Activated CD4-positive, alpha-beta T cell treated with anti-CD3 and anti-CD28 coated beads, Interleukin-2, amount 10 ng/mL, durations not matched to agents 24 days and 14 days (primary cell): ENCODE results near the gene UBE2H. TPM values are rescaled to one million over a fixed set of nuclear protein-coding genes. Genes with fewer than 3 reads are reported as not detected.
"Not testable (repeated sequence)": the region's sequence is repeated elsewhere in the genome, so short reads cannot be mapped to it uniquely, and the experiment has no call there.

ENCODE experiments used
- DNase-seq: peaks from one replicate; pipeline ENCODE4 v3.0.0; 2022
- H3K27ac Mint-ChIP-seq: one replicate; pipeline ENCODE4 v1.8.0; 2022; ENCODE audit warnings: mild to moderate bottlenecking, mixed read lengths
- H3K27me3 Mint-ChIP-seq: one replicate; pipeline ENCODE4 v1.8.0; 2022; ENCODE audit warnings: mixed read lengths
- H3K36me3 Mint-ChIP-seq: one replicate; pipeline ENCODE4 v1.8.0; 2022; ENCODE audit warnings: low read depth, mild to moderate bottlenecking, mixed read lengths
- H3K4me1 Mint-ChIP-seq: one replicate; pipeline ENCODE4 v1.8.0; 2021; ENCODE audit warnings: mixed read lengths
- H3K4me3 Mint-ChIP-seq: one replicate; pipeline ENCODE4 v1.8.0; 2022; ENCODE audit warnings: mild to moderate bottlenecking, moderate library complexity, mixed read lengths
- H3K9me3 Mint-ChIP-seq: one replicate; pipeline ENCODE4 v1.8.0; 2021; ENCODE audit warnings: mixed read lengths
- intact Hi-C: fragments of 100-400 bp; cut with micrococcal nuclease; formaldehyde crosslinking; loops from one replicate; pipeline ENCODE4 v1.15.1; 2023
- total RNA-seq: library from RNA; stranded (reverse); gene quantifications from 2 replicates; pipeline ENCODE4 v1.2.3, GENCODE V29; 2022

The UBE2H gene
- total RNA-seq, 1 donor from 2014 or later: 21.7 TPM

DNA sequence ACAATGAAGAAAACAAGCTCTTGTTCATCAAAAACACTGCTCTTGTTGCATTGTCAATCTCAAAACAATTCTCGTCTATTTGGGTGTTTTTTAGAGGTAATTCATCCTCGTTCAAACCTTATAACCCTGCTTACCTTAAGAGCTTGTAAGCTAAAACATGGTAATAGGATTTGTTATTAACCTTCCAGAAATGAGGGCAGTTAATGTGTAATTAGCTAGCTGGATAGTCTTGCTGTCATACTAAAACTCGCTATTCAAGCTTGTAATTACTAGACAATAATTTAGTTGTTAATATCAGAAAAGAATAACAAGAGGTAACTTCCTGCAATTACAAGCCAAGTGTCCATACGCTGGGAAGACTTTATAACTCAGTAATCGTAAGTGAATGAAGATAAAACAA, 101.6 kb downstream of the UBE2H start:
- Mint-ChIP-seq H3K27ac (no peak overlapping the region), H3K4me1 (peaks cover 9% of the 10 kb centered on the region), H3K36me3 (peaks cover under 1% of the 10 kb centered on the region), H3K27me3 (no peaks in the 10 kb centered on the region), H3K9me3 (no peaks in the 10 kb centered on the region), H3K4me3 (no peak overlapping the region)
- no peak for DNase-seq
- intact Hi-C loops: no loop called here

DNA sequence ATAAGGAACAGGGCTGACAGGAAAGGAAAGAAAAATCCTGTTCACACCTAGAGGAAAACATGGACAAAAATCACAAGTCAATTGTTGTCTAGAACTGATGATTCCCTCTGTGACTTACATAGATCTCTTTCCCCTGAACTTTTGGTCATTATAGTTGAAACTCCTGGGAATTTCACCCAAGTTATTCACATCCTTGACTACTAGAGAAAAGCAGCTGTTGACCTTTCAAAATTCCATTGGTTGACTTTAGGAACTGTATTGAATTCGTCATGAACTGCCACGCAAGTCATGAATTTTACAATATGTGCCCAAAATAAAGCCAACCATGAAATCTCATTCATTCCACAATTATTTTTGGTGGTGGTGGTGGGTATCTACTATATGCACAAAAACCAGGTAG, 104.3 kb downstream of the UBE2H start:
- intact Hi-C loops: no loop called here
- H3K36me3 Mint-ChIP-seq: peaks cover 2% of the 10 kb centered on the region
- DNase-seq: no peak

DNA sequence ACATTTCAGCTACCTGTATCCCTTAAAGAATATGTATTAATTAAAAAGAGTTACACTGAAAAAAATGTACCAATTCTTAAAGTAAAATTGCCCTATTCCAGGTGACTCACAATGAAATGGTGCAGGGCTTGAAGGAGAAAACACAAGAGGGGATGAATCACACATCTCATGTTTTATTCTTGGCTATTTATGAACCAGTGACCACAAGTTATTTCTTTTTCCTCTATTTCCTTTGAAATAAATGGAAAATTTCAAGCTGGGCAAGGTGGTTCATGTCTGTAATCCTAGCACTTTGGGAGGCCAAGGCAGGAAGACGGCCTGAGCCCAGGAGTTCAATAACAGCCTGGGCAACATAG, 106.8 kb downstream of the UBE2H start:
- intact Hi-C loops: no loop called here
- no peak for DNase-seq
- Mint-ChIP-seq H3K4me1 (peaks cover 25% of the 10 kb centered on the region), H3K36me3 (peaks cover 2% of the 10 kb centered on the region), H3K4me3 (no peak overlapping the region), H3K27me3 (no peaks in the 10 kb centered on the region), H3K9me3 (no peaks in the 10 kb centered on the region), H3K27ac (no peak overlapping the region)

More for the DNA sequence above, 104.3 kb downstream of the UBE2H start:
- no peak overlapping the region for H3K4me3 Mint-ChIP-seq
- peaks cover 22% of the 10 kb centered on the region for H3K4me1 Mint-ChIP-seq
- H3K27me3 Mint-ChIP-seq: no peaks in the 10 kb centered on the region
- no peak overlapping the region for H3K27ac Mint-ChIP-seq
- H3K9me3 Mint-ChIP-seq: no peaks in the 10 kb centered on the region

DNA sequence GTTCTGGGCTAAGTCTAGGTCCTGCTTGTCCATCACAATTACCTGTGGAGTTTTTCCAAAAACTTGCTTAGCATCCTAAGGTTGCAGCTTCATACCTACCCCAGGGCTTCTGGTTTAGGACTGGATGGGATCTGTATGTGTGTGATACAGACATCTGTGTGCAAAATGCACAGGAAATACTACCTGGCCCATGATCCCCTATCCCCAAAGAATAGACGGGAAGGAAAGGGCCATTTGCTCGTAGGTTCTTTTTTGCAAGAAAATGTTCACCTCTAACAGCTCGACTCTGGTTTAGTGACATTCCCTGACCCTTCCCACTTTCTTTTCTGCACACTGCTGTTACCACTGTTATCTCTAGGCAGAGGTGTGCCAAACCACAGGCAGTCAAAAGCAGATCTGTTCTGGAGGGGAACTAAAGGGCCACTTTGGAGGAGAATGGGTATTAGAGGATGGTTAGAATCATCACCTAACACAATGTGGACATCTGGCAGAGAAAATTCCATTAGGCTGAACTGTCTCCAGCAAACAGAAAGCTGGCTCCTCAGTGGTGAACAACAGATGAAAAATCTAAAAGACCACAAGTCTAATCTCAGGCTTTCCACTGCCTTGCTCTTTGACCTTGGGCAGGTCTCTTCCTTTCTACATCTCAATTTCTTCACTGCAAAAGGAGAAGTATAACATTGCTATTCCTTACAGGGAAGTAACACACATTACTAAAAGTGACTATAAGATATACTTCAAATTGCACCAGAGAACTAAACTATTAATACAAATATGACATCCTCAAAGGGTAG, 107.4 kb downstream of the UBE2H start:
- peak overlapping the region; percentile 36 for H3K27ac Mint-ChIP-seq
- H3K4me1 Mint-ChIP-seq: peaks cover 25% of the 10 kb centered on the region
- no peaks in the 10 kb centered on the region for H3K27me3 Mint-ChIP-seq
- H3K36me3 Mint-ChIP-seq: peaks cover 2% of the 10 kb centered on the region
- DNase-seq: no peak
- H3K9me3 Mint-ChIP-seq: no peaks in the 10 kb centered on the region
- H3K4me3 Mint-ChIP-seq: no peak overlapping the region
- intact Hi-C loops: no loop called here

DNA sequence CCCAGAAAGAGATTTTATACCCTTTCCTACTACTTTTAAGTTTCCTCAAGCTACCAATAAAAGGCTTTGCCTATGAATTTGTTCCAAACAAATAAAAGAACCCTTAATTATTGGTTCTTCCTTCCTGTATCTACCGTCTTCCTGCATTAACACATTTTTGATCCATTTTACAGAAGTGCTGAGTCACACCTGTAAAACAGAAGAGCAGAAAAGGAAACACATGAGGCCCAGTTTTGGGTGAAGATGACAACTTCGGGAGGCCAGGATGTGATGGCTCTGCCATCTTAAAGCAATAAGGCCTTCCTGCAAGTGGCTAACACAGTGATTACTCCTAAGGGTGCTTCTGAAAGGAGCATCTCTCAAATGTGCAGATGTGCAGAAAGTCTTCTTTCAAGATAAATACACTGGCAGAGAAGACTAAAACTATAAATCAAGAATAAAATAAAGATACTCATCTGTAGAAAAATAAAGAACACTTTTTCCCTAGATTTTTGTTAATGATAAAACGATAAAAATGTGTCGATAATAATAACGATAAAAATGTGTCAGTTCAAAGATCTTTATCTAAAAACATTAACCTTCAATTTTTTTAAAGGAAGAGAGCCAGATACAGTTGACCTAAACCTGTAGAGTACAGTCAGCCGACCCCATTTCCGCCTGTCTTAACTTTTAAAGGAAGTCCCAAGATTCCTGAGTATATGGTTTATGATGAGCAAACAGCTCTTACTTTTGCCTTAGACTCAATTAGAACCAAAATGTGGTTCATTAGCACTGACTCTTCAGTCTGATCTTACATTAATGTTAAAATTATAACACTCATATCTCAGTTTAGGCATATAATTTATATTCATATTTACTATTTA, 108.6 kb downstream of the UBE2H start:
- DNase-seq: peak; percentile 66
- intact Hi-C loops: no loop called here
- Mint-ChIP-seq H3K36me3 (peaks cover 2% of the 10 kb centered on the region), H3K27me3 (no peaks in the 10 kb centered on the region), H3K9me3 (no peaks in the 10 kb centered on the region), H3K4me3 (peak overlapping the region; percentile 8), H3K27ac (peak overlapping the region; percentile 68), H3K4me1 (peaks cover 25% of the 10 kb centered on the region)

DNA sequence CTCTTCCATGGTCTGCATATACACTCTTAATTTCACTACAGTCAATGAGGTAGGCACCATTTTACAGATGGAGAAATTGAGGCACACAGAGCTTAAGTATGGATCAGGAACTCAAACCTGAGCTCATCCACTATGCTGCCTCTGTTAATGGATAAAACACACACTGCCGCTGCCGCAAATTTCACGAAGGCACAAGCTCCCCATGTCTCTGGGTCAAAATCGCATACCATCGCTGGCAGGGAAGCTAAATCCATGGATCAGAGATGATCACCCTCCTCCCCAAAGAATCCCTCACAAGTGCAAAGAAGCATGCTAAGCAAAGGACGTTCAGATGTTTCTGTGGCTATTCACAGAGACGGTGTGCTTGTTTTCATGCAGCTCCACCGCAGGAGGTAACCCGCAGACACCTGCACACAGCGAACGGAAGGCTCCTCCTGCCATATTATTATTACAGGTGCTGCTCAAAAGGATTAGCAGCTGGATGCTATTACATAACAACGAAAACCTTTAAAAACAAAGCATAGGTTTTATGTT, 109.3 kb downstream of the UBE2H start:
- peaks cover 25% of the 10 kb centered on the region for H3K4me1 Mint-ChIP-seq
- no peak overlapping the region for H3K4me3 Mint-ChIP-seq
- peaks cover 7% of the 10 kb centered on the region for H3K36me3 Mint-ChIP-seq
- intact Hi-C loops: no loop called here
- no peak for DNase-seq
- H3K27me3 Mint-ChIP-seq: no peaks in the 10 kb centered on the region
- H3K9me3 Mint-ChIP-seq: no peaks in the 10 kb centered on the region
- H3K27ac Mint-ChIP-seq: no peak overlapping the region

DNA sequence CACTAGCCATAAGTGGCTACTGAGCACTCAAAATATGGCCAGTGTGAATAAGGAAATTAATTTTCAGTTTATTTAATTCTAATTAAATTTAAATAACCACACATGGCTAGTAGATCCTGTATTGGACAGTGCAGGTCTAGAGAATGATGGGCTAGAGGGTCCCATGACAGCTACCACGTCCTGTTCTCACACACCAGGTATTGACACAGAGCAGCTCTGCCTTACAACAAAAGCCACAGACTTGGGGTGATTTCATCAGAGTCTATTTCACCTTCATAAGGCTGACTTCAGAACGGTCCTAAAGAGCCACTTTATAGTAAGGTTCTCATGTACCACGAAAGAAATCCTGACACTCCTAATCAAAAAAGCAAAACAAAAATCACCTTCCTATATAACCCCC, 111.3 kb downstream of the UBE2H start:
- Mint-ChIP-seq H3K9me3 (no peaks in the 10 kb centered on the region), H3K27me3 (no peaks in the 10 kb centered on the region), H3K27ac (no peak overlapping the region), H3K4me1 (peaks cover 26% of the 10 kb centered on the region), H3K36me3 (peaks cover 15% of the 10 kb centered on the region), H3K4me3 (no peak overlapping the region)
- intact Hi-C loops: no loop called here
- no peak for DNase-seq

DNA sequence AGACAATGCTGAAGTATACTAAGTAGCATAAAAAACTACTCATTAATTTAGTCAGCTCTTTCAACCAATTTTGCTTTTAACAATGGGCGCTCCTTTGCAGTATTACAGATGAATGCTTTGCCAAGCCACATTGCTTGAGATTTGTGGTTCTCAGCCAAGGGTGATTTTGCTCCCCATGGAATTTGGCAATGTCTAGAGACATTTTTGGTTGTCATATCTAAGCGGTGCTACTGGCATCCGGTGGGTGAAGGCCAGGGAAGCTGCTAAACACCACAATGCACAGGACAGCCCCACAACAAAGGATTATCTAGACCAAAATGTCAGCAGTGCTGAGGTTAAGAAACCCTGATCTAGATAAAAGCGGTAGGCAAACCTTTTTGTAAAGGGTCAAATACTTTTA, 112.0 kb downstream of the UBE2H start:
- Mint-ChIP-seq H3K4me3 (no peak overlapping the region), H3K4me1 (peaks cover 23% of the 10 kb centered on the region), H3K36me3 (peaks cover 17% of the 10 kb centered on the region), H3K27me3 (no peaks in the 10 kb centered on the region), H3K27ac (no peak overlapping the region), H3K9me3 (no peaks in the 10 kb centered on the region)
- no peak for DNase-seq
- intact Hi-C loops: no loop called here

DNA sequence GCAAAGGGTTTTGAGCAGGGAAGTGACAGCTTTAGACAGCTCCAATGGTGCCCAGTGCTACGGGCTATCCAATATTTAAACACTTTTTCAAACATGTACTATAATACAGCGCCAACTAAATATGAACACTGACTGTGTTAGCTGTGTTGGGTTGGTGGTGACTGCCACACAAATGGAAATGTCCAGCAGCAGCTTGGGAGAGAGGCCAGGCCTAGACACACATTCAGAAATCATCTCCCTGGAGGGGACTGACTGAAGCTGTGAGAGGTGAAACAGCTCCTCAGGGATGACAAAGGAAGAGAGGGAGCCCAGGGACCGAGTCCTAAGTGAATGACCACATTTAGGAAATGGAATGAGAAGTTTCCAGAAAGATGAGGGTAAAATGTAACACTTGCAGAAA, 115.8 kb downstream of the UBE2H start:
- no peaks in the 10 kb centered on the region for H3K27me3 Mint-ChIP-seq

DNA sequence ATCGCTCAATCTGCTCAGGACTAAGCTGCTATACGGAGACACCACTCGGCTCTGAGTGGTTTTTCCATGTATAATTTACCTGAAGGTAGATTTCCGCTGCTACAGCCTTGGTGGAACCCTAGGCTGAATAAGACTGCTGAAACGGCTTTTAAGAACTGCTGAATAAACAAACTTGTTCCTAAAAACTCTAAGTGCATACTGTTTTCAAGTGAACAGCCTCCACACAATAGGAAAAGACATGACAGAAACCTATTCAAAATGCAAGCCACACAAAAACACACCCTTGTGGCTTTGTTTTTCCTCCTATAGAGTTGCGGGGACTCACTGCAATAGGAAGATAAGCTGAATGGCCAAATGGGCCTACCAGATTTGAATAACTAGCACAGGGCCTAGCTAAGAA, 117.2 kb downstream of the UBE2H start:
- DNase-seq: no peak
- Mint-ChIP-seq H3K9me3 (no peaks in the 10 kb centered on the region), H3K4me3 (no peak overlapping the region), H3K4me1 (peaks cover 3% of the 10 kb centered on the region), H3K27ac (no peak overlapping the region), H3K36me3 (peaks cover 26% of the 10 kb centered on the region), H3K27me3 (no peaks in the 10 kb centered on the region)
- intact Hi-C loops: no loop called here

More for the DNA sequence above, 115.8 kb downstream of the UBE2H start:
- intact Hi-C loops: no loop called here
- Mint-ChIP-seq H3K9me3 (no peaks in the 10 kb centered on the region), H3K4me3 (no peak overlapping the region), H3K36me3 (peaks cover 26% of the 10 kb centered on the region), H3K27ac (no peak overlapping the region), H3K4me1 (peaks cover 6% of the 10 kb centered on the region)
- DNase-seq: no peak

DNA sequence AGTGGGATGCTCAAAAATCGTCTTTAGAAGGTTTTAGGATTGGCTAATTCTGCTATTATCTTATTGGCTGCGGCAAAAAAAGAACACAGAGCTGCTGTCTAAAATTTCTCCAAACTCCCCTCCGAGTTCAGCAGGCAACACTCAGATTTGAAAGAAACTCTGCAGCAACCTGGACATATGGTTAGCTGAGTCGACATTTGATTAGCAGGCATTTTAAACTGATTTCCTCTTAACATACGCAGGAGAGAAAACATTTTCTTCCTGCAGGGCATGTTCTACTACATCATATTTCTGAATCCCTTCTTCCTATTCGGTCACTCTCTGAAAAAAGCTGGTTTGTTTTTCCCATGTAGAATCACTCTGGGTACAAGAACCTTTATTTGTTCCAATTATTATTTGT, 119.4 kb downstream of the UBE2H start:
- H3K27ac Mint-ChIP-seq, H3K4me3 Mint-ChIP-seq, H3K4me1 Mint-ChIP-seq, H3K9me3 Mint-ChIP-seq, H3K27me3 Mint-ChIP-seq, DNase-seq: not testable (repeated sequence)
- H3K36me3 Mint-ChIP-seq: peaks cover 20% of the 10 kb centered on the region
- intact Hi-C loops: loop anchor here (5.0 kb wide), 1 partner anchor 51 kb away; no protein-coding TSS in a partner anchor

DNA sequence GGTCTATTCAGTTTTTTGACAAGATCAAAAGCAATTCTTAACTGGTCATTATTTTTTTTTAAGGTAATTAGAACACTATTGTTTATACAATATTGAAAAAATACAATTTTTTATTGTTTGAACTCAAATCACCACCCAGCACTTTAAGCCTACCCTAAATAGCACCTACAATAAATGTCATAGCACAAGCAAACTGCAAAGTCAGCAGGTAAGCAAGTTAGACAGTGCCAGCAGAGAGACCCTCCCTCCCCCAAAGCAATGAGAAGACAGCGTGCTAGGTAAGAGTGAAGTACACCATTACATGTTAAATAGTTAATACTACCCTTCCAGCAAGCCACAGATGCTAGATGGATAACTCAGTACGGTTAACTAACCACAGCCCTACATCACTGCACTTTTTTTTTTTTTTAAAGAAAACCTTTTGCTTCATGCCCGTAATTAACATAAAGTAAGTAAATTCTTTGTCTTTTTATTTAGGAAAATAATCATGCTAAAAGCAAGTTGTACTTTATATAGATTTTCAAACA, 120.0 kb downstream of the UBE2H start:
- intact Hi-C loops: loop anchor here (5.0 kb wide), 1 partner anchor 50 kb away; no protein-coding TSS in a partner anchor
- no peak for DNase-seq
- no peak overlapping the region for H3K27ac Mint-ChIP-seq
- H3K9me3 Mint-ChIP-seq: no peaks in the 10 kb centered on the region
- no peak overlapping the region for H3K4me3 Mint-ChIP-seq
- H3K36me3 Mint-ChIP-seq: peaks cover 19% of the 10 kb centered on the region
- H3K4me1 Mint-ChIP-seq: peaks cover 9% of the 10 kb centered on the region
- no peaks in the 10 kb centered on the region for H3K27me3 Mint-ChIP-seq

DNA sequence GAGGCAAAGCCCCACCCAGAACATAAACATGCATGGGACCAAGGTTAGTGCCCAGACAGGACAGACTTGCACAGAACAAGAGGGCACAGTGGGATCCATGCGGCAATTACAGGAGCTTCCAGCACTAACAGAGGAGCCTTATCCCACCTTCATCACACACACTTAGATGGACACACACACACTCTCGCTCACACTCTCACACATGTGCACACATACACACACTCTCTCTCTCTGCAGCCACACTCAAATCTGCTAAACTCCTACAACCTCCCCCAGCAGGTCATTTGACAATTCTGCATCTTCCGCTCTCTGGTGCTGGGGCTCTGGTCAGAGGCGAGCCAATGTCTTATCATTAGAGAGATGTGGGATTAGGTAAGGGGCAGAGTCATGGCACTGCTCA, 120.5 kb downstream of the UBE2H start:
- intact Hi-C loops: loop anchor here (5.0 kb wide), 1 partner anchor 50 kb away; no protein-coding TSS in a partner anchor
- Mint-ChIP-seq H3K9me3 (no peaks in the 10 kb centered on the region), H3K27ac (no peak overlapping the region), H3K36me3 (peaks cover 16% of the 10 kb centered on the region), H3K4me1 (peaks cover 9% of the 10 kb centered on the region), H3K4me3 (no peak overlapping the region), H3K27me3 (no peaks in the 10 kb centered on the region)
- DNase-seq: no peak
